Gastrocnemius medialis (tissue), 4 donors: ENCODE results near the gene FBXO38.

Experiments used
- POLR2A ChIP-seq, 2 donors: fragments of 450-650 bp; IDR thresholded peaks; one replicate each; pipeline ENCODE4 v1.6.1; 2017; ENCODE audit warnings: antibody characterized with exemption in 2 of 2, mild to moderate bottlenecking in 2 of 2, moderate library complexity in 2 of 2
- TF ChIP-seq, protein P1 (sequence below), 5 experiments: fragments of 450-650 bp in 3 of 5; fragments of 200-600 bp in 2 of 5; sonication (generic) in 2 of 5; IDR thresholded peaks in 4 of 5; conservative IDR thresholded peaks in 1 of 5; 1 replicate in 4 of 5; 2 replicates in 1 of 5; pipeline ENCODE4 v1.5.1; 2016 to 2019; ENCODE audit warnings: antibody characterized with exemption in 5 of 5, mild to moderate bottlenecking in 3 of 5, moderate library complexity in 3 of 5

DNA sequence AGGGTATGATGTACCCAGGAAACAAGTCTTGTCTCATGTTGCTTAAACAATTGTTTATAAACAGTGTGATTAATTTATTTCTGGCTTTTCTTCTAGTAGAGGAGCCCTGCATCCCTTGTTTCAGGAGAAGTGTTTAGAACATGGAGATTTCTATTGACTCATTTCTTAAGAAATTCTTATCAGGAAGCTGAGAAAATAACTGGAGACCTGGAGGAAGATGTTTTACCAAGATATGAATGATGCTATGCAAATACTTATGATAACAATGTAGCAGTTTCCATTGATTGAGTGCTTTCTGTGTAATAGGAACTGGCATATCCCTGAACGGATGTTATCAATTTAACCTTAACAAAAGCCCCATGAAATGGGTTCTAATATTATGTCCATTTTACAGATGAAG, 108.6 kb downstream of the FBXO38 start:
- TF ChIP-seq, protein P1, sequence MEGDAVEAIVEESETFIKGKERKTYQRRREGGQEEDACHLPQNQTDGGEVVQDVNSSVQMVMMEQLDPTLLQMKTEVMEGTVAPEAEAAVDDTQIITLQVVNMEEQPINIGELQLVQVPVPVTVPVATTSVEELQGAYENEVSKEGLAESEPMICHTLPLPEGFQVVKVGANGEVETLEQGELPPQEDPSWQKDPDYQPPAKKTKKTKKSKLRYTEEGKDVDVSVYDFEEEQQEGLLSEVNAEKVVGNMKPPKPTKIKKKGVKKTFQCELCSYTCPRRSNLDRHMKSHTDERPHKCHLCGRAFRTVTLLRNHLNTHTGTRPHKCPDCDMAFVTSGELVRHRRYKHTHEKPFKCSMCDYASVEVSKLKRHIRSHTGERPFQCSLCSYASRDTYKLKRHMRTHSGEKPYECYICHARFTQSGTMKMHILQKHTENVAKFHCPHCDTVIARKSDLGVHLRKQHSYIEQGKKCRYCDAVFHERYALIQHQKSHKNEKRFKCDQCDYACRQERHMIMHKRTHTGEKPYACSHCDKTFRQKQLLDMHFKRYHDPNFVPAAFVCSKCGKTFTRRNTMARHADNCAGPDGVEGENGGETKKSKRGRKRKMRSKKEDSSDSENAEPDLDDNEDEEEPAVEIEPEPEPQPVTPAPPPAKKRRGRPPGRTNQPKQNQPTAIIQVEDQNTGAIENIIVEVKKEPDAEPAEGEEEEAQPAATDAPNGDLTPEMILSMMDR (IDR thresholded peaks at IDR 0.05 in 4 of 5, conservative IDR thresholded peaks at IDR 0.05 in 1 of 5): no peak
- no peak for TF ChIP-seq POLR2A (IDR thresholded peaks at IDR 0.05)
